NCI-H69 (cell line): ENCODE results near the gene COA3.

Experiments
- DNase-seq: peaks from one replicate; lab custom pipeline; 2025; lab: John Stamatoyannopoulos, UW

The COA3 gene

DNA sequence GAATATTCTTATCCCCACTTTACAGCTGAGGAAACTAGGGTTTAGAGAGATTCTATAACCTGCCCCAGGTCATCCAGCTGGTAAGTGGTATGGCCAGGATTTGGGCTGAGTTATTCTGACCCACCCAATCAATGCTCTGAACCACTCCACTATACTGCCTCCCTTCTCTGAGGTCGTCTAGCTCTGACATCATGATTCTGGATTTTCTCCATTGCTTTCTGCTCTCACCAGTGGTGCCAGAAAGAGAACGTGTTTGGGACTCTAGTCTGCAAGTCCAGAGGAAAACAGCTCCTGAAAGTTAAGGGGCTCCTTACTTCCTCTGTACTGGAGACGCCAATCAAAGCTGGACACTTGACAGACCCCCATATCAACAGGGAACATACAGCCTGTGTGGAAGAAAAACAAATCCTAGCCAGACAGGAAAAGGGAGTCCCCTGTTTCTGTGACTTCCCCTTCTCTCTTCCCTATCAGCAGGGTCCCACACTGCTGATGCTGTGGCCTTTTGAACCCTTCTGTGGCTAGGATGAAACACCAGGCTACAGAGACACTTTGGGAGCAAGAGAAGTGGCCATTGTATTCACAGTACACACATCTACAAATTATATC is 47.7 kb downstream of the COA3 start:
- DNase-seq = no peak

DNA sequence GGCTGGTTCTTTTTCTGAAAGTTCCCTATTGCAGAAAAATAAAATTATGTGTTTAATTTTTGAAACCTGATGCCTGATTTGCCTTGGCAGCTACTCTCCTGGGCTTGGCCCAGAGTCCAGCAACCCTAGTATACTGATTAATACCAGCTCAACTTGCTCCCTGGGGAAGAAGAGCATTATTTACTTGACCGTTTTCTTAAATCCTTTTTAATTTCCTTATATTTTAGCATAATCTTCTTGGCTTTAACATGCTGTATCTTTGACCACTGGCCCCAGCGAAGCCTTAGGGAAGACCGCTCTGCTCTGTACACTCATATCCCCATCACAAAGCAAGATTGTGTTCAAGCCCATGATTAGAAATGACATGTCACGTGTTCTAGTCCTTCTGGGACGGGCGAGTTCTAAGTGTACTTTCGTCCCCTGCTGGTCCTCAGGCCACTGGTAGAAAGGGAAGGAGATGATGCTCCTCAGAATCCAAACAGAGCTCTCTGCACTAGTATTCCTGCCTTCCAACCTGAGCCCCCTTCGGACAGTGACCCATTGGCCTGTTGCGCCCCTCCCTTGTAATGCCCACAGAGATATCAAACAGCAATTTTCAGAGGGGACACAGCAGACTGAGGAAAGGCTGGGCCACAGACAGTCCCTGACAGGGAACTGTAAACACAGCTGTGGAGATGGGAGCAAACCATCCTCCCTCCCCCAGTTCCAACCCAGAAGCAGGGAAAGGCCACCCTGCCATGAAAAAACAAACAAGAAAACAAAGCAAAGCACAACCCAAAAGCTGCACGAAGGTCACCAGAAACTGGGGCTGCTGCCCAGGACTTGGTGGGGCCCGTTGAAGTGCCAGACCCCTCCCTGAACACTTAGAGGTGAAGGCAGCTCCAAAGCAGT is 49.4 kb downstream of the COA3 start:
- DNase-seq = peak; percentile 67

DNA sequence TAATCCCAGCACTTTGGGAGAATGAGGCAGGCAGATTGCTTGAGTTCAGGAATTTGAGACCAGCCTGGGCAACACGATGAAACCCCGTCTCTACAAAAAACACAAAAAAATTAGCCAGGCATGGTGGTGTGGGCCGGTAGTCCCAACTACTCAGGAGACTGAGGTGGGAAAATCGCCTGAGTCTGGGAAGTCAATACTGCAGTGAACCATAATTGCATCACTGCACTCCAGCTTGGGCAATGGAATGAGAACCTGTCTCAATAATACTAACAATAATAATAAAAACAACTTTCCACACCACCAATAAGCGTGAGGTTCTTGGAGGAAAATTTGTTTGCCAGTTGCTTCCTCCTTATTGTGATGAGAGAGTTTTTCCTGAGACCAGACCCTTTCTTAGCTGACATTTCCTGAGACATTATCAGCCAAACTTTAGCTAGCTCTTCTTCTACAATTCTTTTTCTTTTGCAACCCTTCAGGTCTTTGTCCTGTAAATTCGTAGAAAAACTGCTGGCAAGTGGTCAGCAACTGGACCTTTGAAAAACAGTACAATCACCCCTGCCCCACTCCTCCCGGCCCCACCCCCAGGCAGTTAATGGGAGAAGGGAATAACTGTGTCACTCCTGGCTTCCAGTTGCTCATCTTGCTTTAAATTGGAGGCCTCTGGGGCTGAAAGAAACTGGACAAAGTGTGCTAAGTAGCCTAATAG is 50.1 kb downstream of the COA3 start:
- DNase-seq = no peak
